A549 treated with AZD9567 at 1 μM for 4 hours (cell line): Measurements from ENCODE around the gene THRB. TPM values are rescaled to one million over a fixed set of nuclear protein-coding genes. Genes with fewer than 3 reads are reported as not detected.

Experiments used
- total RNA-seq: library from RNA; stranded (reverse); fragments of 200-300 nt; extraction: Qiagen RNA extraction; gene quantifications from 5 replicates; pipeline ENCODE4 v1.2.3, GENCODE V29; 2022; ENCODE audit not compliant: insufficient read depth

The THRB gene
- 0.81 to 2.4 TPM (median 1.4 TPM) in 5 replicates for total RNA-seq

GRCh38 chr3:24494618-24495325, at the start of gene THRB:
Gene THRB, minus strand, starts transcription at chr3:24494850.

